ENCODE measurements around the gene PEX14. TPM values are rescaled to one million over a fixed set of nuclear protein-coding genes. Genes with fewer than 3 reads are reported as not detected.

The PEX14 gene
- total and polyA plus RNA-seq, 9 of the 15 experiments (the other 6 are each of a cell fraction or from before 2014, with no cell fraction given): 2.6 to 45.7 (median 22.7) TPM

DNA sequence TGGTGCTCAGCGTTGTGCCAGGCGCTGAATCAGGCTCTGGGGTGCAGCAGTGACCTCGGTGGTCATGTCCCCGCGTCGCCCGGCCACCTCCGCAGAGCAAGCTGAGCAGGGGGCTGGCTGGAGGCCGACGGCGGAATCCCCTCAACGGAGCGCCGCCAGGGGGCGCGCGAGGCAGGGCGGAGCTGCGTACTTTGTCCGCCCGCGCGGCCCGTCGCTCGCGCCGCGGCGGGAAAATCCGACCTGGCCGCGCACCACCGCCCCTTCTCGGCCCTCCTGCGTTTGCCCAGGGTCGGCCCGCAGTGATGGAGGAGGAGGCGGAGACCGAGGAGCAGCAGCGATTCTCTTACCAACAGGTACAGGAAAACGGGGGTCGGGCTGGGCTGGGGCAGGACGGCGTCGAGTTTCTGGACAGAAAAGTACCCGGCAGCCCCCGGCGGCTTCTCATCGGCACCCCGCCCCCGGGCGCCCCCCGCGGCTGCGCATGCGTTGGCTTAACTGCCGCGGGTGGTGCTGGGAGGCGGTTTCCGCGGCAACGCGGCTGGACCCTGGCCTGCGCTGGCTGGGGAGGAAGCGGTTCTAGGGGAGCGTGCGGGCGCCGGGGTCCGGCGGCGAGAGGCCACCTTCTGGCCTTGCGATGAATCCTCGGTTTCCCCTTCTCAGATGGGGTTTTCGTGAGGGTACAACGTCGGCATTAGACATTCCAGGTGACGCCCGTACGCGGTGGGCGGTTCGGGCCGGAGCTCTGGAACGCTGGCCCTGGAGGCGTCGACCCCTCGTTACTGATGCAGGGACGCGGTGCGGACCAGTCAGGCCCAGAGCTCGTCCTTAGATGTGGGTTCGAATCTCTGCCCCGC lies 44.3 kb upstream of the PEX14 start, which contains the start of gene CENPS (continued):
- TF ChIP-seq NR2C2 (CRISPR knock-in tag; IDR thresholded peaks at IDR 0.05) (peak; percentile 84), NR2C2 (tag; IDR thresholded peaks at IDR 0.05) (peak; percentile 75), RNF2 (IDR thresholded peaks at IDR 0.05) (peak; percentile 91), ZNF316 (IDR thresholded peaks at IDR 0.05) (no peak), MCM7 (IDR thresholded peaks at IDR 0.05) (no peak), ZC3H8 (IDR thresholded peaks at IDR 0.05) (no peak), TEAD4 (IDR thresholded peaks at IDR 0.05; ENCODE audit: low read length) (peak; percentile 53; the same call in 1 of the 2 replicates), TEAD4 (CRISPR knock-in tag; IDR thresholded peaks at IDR 0.05; ENCODE audit: borderline replicate concordance) (no peak), OTX1 (CRISPR knock-in tag; IDR thresholded peaks at IDR 0.05) (peak; percentile 63), RFX7 (CRISPR knock-in tag; IDR thresholded peaks at IDR 0.05) (no peak), FOXA3 (CRISPR knock-in tag; conservative IDR thresholded peaks at IDR 0.05 in 1 of 2, IDR thresholded peaks at IDR 0.05 in 1 of 2) (peak in 1 of 2 experiments; percentile 31; a peak in 2 of 4 replicates), ZZZ3 (IDR thresholded peaks at IDR 0.05) (peak; percentile 82), ZNF197 (CRISPR knock-in tag; IDR thresholded peaks at IDR 0.05; ENCODE audit: low read depth) (no peak), YBX1 (IDR thresholded peaks at IDR 0.05) (no peak)
- TF ChIP-seq, protein P1, sequence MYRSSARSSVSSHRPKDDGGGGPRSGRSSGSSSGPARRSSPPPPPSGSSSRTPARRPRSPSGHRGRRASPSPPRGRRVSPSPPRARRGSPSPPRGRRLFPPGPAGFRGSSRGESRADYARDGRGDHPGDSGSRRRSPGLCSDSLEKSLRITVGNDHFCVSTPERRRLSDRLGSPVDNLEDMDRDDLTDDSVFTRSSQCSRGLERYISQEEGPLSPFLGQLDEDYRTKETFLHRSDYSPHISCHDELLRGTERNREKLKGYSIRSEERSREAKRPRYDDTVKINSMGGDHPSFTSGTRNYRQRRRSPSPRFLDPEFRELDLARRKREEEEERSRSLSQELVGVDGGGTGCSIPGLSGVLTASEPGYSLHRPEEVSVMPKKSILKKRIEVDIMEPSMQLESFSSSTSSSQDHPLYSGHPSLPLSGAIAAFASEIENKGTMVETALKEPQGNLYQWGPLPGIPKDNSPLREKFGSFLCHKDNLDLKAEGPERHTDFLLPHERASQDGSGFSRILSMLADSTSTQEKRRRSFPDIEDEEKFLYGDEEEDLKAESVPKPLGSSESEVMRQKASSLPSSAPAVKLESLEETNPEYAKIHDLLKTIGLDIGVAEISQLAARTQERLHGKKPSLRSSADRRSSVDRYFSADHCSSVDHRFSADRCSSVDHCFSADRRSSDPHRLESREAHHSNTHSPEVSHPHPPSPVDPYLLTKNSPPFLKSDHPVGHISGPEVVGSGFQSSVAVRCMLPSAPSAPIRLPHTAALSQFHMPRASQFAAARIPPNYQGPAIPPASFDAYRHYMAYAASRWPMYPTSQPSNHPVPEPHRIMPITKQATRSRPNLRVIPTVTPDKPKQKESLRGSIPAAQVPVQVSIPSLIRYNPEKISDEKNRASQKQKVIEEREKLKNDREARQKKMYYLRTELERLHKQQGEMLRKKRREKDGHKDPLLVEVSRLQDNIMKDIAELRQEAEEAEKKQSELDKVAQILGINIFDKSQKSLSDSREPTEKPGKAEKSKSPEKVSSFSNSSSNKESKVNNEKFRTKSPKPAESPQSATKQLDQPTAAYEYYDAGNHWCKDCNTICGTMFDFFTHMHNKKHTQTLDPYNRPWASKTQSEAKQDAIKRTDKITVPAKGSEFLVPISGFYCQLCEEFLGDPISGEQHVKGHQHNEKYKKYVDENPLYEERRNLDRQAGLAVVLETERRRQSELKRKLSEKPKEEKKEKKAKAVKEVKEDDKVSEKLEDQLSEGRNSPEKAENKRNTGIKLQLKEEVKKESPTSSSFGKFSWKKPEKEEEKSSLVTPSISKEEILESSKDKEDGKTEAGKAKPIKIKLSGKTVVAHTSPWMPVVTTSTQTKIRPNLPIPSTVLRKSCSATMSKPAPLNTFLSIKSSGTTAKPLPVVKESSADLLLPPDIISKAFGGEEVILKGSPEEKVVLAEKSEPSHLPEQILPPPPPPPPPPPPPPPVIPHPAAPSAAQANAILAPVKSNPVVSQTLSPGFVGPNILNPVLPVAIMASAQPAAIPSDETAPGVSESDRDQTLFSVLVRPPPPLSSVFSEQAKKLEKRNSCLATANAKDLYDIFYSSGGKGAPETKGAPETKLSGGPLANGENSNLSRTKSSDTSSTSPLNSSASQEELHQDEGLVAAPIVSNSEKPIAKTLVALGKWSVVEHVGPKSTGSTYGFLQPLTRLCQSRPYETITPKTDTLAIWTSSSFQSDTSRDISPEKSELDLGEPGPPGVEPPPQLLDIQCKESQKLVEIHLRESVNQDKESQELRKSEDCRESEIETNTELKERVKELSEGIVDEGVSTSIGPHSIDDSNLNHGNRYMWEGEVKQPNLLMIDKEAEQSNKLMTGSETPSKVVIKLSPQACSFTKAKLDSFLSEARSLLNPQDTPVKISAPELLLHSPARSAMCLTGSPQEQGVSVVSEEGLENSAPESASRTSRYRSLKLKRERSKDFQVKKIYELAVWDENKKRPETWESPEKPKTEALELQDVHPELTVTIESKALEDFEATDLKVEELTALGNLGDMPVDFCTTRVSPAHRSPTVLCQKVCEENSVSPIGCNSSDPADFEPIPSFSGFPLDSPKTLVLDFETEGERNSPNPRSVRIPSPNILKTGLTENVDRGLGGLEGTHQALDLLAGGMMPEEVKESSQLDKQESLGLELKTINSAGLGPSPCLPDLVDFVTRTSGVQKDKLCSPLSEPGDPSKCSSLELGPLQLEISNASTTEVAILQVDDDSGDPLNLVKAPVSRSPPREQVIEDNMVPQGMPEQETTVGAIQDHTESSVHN (IDR thresholded peaks at IDR 0.05; ENCODE audit: borderline replicate concordance in 1 of 2, low read depth in 1 of 2): no peak
- TF ChIP-seq, protein P2, sequence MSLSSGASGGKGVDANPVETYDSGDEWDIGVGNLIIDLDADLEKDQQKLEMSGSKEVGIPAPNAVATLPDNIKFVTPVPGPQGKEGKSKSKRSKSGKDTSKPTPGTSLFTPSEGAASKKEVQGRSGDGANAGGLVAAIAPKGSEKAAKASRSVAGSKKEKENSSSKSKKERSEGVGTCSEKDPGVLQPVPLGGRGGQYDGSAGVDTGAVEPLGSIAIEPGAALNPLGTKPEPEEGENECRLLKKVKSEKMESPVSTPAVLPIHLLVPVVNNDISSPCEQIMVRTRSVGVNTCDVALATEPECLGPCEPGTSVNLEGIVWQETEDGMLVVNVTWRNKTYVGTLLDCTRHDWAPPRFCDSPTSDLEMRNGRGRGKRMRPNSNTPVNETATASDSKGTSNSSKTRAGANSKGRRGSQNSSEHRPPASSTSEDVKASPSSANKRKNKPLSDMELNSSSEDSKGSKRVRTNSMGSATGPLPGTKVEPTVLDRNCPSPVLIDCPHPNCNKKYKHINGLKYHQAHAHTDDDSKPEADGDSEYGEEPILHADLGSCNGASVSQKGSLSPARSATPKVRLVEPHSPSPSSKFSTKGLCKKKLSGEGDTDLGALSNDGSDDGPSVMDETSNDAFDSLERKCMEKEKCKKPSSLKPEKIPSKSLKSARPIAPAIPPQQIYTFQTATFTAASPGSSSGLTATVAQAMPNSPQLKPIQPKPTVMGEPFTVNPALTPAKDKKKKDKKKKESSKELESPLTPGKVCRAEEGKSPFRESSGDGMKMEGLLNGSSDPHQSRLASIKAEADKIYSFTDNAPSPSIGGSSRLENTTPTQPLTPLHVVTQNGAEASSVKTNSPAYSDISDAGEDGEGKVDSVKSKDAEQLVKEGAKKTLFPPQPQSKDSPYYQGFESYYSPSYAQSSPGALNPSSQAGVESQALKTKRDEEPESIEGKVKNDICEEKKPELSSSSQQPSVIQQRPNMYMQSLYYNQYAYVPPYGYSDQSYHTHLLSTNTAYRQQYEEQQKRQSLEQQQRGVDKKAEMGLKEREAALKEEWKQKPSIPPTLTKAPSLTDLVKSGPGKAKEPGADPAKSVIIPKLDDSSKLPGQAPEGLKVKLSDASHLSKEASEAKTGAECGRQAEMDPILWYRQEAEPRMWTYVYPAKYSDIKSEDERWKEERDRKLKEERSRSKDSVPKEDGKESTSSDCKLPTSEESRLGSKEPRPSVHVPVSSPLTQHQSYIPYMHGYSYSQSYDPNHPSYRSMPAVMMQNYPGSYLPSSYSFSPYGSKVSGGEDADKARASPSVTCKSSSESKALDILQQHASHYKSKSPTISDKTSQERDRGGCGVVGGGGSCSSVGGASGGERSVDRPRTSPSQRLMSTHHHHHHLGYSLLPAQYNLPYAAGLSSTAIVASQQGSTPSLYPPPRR (CRISPR knock-in tag; IDR thresholded peaks at IDR 0.05; ENCODE audit: borderline replicate concordance): no peak; the same call in 1 of the 2 replicates
